ENCODE data around the gene SGMS2.

SGMS2 gene

DNA sequence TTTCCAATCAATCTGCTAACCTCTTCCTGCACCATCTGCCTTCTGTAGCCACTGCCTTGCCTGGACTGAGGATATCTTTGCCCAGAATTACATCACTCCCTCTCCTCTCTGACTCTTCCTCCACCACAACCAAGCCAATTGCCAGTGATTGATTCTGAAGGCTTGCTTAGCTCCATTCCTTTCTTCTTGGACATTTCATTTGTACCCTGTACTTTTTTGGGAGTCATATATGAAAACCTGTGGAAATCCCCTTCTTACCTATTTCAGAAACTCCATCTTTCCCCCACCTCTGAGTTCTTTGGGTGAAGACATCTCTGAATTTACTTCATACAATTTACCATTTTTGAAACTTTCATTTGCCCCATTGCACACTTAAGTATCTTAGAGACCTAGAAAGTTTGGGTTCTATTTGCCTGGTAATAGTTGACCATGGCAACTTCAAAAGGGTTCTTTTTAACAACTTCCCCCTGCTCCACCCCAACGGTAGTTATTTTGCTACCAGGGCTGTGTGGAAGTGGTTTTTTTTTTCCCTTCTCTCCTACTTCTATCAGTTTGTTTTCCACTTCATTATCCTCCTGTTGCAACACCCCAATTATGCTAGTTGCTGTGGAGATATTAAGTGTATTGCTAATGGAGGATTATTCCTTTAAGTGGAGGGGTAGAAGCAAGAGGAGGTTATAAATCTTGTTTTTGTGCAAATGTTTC, 14.3 kb downstream of the SGMS2 start:
- DNase-seq (ENCODE audit: insufficient read length, low spot score) (no peak), FAIRE-seq (no peak)
- TF ChIP-seq TAF1 (IDR thresholded peaks at IDR 0.05; ENCODE audit: low read depth, low read length) = no peak
- TF ChIP-seq POLR2A (IDR thresholded peaks at IDR 0.05; ENCODE audit: low read depth, low read length) = no peak
- no peak for TF ChIP-seq SPI1 (IDR thresholded peaks at IDR 0.05; ENCODE audit: low read depth, low read length)

DNA sequence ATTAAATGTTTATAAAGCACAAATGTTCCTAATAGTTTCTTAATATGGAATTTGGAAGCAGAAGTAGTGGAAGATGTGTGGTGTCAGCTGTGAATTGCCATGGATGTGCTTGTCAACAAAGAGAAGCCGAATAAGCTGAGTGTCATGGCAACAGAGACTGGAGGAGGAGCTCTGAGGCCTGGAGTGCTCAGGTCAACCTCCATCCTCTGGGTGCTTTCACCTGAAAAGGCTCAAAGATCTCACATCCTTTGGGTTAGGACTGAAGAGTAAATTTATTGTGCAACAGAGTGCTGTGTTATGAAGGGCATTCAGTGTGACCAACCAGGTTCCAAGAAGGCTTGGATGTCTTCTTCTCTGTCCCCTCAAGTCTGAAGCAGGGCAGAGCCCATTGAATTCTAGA, 18.7 kb downstream of the SGMS2 start:
- TF ChIP-seq POU2F2 (IDR thresholded peaks at IDR 0.05; ENCODE audit: low read depth, low read length) = no peak
- no peak for TF ChIP-seq POLR2A (IDR thresholded peaks at IDR 0.05; ENCODE audit: low read depth, low read length)
- TF ChIP-seq POLR2AphosphoS5 (IDR thresholded peaks at IDR 0.05; ENCODE audit: low read depth, low read length) = no peak
- TF ChIP-seq TAF1 (IDR thresholded peaks at IDR 0.05; ENCODE audit: low read depth, low read length) = no peak
- TF ChIP-seq PAX5 (IDR thresholded peaks at IDR 0.05; ENCODE audit: insufficient read depth, low read length, severe bottlenecking) = no peak
- no peak for TF ChIP-seq SPI1 (IDR thresholded peaks at IDR 0.05; ENCODE audit: low read depth, low read length)
- no peak for DNase-seq (ENCODE audit: insufficient read length, low spot score)
- FAIRE-seq = no peak

DNA sequence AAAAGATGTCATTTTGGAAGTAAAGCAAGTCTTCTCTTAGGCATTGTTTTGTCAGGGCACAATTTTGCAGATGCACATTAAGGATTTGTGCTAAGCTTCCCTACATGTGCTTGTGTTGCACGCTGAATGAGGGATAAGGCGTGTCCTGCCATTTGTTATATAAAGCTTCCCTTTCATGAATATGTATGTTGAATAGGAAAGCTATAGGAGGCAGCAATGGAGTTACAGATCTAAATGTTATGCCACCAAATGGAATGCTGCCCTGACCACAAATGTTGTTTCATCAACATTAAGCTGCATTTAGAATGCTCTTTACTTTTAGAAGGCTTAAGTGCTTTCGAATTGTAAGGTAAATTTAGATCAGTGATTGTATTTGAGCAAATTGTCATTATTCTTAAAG, 20.9 kb downstream of the SGMS2 start:
- DNase-seq (ENCODE audit: insufficient read length, low spot score) = no peak
- TF ChIP-seq POLR2A (IDR thresholded peaks at IDR 0.05; ENCODE audit: low read depth, low read length) (no peak), SPI1 (IDR thresholded peaks at IDR 0.05; ENCODE audit: low read depth, low read length) (no peak), PAX5 (IDR thresholded peaks at IDR 0.05; ENCODE audit: insufficient read depth, low read length, severe bottlenecking) (no peak), POLR2AphosphoS5 (IDR thresholded peaks at IDR 0.05; ENCODE audit: low read depth, low read length) (no peak), TAF1 (IDR thresholded peaks at IDR 0.05; ENCODE audit: low read depth, low read length) (no peak), POU2F2 (IDR thresholded peaks at IDR 0.05; ENCODE audit: low read depth, low read length) (no peak)
- FAIRE-seq = no peak

DNA sequence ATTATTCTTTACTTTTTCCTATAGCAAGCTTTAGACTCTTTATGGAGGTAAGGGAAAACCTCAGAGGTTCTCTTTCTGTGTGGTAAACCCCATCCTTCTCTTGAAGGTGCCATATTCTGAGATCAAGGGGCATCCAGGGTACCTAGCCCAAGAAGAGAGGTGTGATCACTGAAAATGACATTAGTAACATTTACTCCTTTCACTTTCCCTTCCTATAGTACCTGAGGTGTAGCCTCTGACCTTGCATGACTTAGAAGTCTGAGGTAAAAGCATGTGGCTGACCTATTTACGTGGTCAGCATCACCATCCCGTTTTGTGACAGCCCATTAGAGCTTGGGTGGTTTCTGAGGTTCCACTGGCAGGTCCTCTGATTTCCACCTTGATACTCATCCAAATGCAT, 25.7 kb downstream of the SGMS2 start:
- DNase-seq (ENCODE audit: insufficient read length, low spot score) (no peak), FAIRE-seq (no peak)
- TF ChIP-seq SPI1 (IDR thresholded peaks at IDR 0.05; ENCODE audit: low read depth, low read length) (no peak), POLR2A (IDR thresholded peaks at IDR 0.05; ENCODE audit: low read depth, low read length) (no peak), POU2F2 (IDR thresholded peaks at IDR 0.05; ENCODE audit: low read depth, low read length) (no peak), POLR2AphosphoS5 (IDR thresholded peaks at IDR 0.05; ENCODE audit: low read depth, low read length) (no peak), TAF1 (IDR thresholded peaks at IDR 0.05; ENCODE audit: low read depth, low read length) (no peak), PAX5 (IDR thresholded peaks at IDR 0.05; ENCODE audit: insufficient read depth, low read length, severe bottlenecking) (no peak)

DNA sequence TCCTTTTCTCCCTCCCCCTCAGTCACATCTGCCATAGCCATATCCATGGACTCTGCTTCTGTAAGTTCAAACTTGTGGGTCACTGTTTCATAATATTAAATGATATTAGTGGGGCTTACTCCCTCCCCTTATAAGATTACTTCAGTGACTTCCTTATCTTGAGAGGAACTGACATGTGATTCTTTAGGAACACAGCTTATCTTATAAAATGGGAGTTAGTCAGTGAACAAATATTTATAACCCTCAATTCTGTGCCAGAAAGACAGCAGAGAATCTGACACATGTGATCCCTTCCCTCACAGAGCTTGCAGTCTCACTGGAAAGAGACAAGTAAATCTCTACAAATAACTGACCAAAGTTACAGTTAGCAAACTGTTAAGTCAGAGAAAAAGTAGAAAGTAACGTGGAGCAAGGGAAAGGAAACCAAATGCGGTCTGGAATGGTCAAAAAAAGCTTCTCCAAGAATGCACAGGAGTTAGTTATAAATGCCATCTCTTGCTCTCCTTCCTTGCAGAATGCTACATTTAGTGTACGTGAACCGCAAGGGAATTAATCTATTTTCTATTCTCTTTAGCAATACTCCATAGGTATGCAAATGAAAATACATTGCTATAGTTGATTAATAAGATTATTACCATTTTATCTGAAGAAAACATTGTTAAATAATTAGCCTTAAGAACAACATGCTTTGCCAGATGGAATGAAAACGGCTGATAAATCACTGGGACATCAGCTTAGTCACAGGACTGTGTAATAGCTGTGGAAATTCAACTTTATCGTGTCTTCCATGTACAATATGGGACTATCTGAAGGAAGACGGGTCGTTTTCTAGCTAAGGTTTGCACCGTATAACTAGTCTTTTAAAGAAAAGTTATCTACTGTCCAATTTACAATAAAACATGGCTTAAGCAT, 29.0 kb downstream of the SGMS2 start:
- TF ChIP-seq SPI1 (IDR thresholded peaks at IDR 0.05; ENCODE audit: low read depth, low read length) (no peak), POU2F2 (IDR thresholded peaks at IDR 0.05; ENCODE audit: low read depth, low read length) (no peak), TAF1 (IDR thresholded peaks at IDR 0.05; ENCODE audit: low read depth, low read length) (no peak), POLR2A (IDR thresholded peaks at IDR 0.05; ENCODE audit: low read depth, low read length) (no peak), POLR2AphosphoS5 (IDR thresholded peaks at IDR 0.05; ENCODE audit: low read depth, low read length) (no peak), PAX5 (IDR thresholded peaks at IDR 0.05; ENCODE audit: insufficient read depth, low read length, severe bottlenecking) (no peak)
- FAIRE-seq (no peak), DNase-seq (ENCODE audit: insufficient read length, low spot score) (no peak)

DNA sequence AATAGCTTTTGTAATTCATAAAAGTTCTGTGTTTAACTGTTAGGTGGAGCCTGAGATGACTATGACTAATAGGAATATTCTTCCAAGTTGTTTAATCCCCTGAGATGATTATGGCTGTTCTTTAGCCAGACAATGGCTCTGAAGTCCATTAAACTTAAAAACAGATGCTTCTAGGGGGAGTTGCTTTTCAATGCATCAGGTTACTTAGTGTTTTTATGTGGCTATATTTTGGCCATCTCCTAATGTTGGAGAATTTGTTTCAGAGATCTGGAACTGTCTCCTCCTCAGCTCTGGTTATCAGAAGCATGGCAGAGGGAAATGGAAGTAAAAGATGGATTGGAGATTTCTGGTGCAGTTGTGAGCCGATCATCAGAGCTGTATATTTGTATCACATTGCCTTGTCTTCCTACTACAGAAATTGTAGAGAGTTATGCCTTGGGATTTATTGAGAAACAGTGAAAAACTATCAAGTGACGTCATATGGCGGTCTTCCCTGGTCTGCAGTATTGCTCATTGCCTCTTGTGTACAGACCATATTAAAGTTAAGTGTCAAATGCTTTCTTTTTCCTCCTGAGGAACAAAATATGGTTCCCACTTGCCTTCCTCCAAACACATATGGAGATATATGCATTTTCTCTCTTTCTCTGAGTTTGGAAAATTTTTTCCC, 29.8 kb downstream of the SGMS2 start:
- TF ChIP-seq POLR2AphosphoS5 (IDR thresholded peaks at IDR 0.05; ENCODE audit: low read depth, low read length) = no peak
- no peak for TF ChIP-seq POU2F2 (IDR thresholded peaks at IDR 0.05; ENCODE audit: low read depth, low read length)
- TF ChIP-seq PAX5 (IDR thresholded peaks at IDR 0.05; ENCODE audit: insufficient read depth, low read length, severe bottlenecking) = no peak
- no peak for TF ChIP-seq POLR2A (IDR thresholded peaks at IDR 0.05; ENCODE audit: low read depth, low read length)
- DNase-seq (ENCODE audit: insufficient read length, low spot score) = no peak
- no peak for FAIRE-seq

DNA sequence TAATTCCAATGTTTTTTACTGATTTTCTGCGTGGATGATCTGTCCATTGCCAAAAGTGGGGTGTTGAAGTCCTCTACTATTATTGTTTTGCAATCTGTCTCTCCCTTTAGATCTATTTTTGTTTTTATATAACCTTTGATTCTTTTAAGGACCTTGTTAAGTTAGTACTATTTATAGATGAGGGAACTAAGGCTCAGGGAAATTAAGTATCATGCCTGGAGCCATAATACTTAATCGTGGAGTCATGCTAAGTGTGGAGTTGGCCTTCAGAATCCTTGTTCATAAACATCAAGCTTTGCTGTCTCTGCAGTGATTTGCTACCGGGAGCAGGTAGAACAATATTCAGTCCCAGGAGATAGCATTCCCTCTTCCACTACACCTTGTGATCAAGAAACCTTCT, 31.0 kb downstream of the SGMS2 start:
- TF ChIP-seq TAF1 (IDR thresholded peaks at IDR 0.05; ENCODE audit: low read depth, low read length) (no peak), SPI1 (IDR thresholded peaks at IDR 0.05; ENCODE audit: low read depth, low read length) (no peak), POLR2A (IDR thresholded peaks at IDR 0.05; ENCODE audit: low read depth, low read length) (no peak), POLR2AphosphoS5 (IDR thresholded peaks at IDR 0.05; ENCODE audit: low read depth, low read length) (no peak), PAX5 (IDR thresholded peaks at IDR 0.05; ENCODE audit: insufficient read depth, low read length, severe bottlenecking) (no peak)
- FAIRE-seq = no peak
- DNase-seq (ENCODE audit: insufficient read length, low spot score) = no peak

DNA sequence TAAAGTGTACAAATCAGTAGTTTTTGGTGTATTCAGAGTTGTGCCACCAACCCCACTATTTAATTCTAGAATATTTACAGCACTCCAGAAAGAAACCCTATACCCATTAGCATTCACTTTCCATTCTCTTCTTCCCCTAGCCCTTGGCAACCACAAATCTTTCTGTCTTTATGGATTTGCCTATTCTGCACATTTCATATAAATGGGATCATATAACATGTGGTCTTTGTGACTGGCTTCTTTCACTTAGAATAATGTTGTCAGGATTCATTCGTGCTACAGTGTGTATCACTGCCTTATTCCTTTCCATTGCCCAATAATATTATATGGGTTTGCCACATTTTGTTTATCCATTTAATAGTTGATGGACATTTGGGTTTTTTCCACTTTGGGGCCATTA, 32.2 kb downstream of the SGMS2 start:
- FAIRE-seq (no peak), DNase-seq (ENCODE audit: insufficient read length, low spot score) (no peak)
- TF ChIP-seq POLR2A (IDR thresholded peaks at IDR 0.05; ENCODE audit: low read depth, low read length) (no peak), SPI1 (IDR thresholded peaks at IDR 0.05; ENCODE audit: low read depth, low read length) (no peak), POU2F2 (IDR thresholded peaks at IDR 0.05; ENCODE audit: low read depth, low read length) (no peak), PAX5 (IDR thresholded peaks at IDR 0.05; ENCODE audit: insufficient read depth, low read length, severe bottlenecking) (no peak), TAF1 (IDR thresholded peaks at IDR 0.05; ENCODE audit: low read depth, low read length) (no peak)

DNA sequence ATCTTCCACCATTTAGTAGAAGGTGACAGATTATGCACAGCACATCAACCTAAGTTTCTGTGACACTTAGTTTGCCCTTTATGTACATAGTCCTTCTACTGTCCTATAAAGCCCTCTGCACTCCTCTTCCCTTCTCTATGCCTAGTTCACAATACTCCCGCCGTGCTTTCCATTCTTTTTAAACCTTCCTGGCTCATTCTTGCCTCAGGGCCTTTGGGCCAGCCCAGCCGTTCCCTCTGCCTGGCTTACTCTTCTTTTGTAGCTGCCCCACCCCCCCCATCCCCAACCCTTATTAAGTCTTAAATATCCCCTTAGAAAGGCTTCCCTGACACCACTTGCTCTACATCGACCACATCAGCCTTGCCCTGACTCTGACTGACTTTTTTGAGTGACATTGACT, 33.0 kb downstream of the SGMS2 start:
- FAIRE-seq = no peak
- DNase-seq (ENCODE audit: insufficient read length, low spot score) = no peak
- TF ChIP-seq POLR2A (IDR thresholded peaks at IDR 0.05; ENCODE audit: low read depth, low read length) (no peak), POU2F2 (IDR thresholded peaks at IDR 0.05; ENCODE audit: low read depth, low read length) (no peak), POLR2AphosphoS5 (IDR thresholded peaks at IDR 0.05; ENCODE audit: low read depth, low read length) (no peak), PAX5 (IDR thresholded peaks at IDR 0.05; ENCODE audit: insufficient read depth, low read length, severe bottlenecking) (no peak), TAF1 (IDR thresholded peaks at IDR 0.05; ENCODE audit: low read depth, low read length) (no peak), SPI1 (IDR thresholded peaks at IDR 0.05; ENCODE audit: low read depth, low read length) (no peak)
